GM19372 (cell line): Measurements from ENCODE around the gene CHRNB2.

Experiments used
- ATAC-seq: cut with Tn5 transposase; IDR thresholded peaks from one replicate; pipeline ENCODE4 v1.9.1; 2021; ENCODE audit warnings: mild to moderate bottlenecking, low read depth, moderate library complexity; ENCODE audit not compliant: unreplicated experiment

CHRNB2 gene

DNA sequence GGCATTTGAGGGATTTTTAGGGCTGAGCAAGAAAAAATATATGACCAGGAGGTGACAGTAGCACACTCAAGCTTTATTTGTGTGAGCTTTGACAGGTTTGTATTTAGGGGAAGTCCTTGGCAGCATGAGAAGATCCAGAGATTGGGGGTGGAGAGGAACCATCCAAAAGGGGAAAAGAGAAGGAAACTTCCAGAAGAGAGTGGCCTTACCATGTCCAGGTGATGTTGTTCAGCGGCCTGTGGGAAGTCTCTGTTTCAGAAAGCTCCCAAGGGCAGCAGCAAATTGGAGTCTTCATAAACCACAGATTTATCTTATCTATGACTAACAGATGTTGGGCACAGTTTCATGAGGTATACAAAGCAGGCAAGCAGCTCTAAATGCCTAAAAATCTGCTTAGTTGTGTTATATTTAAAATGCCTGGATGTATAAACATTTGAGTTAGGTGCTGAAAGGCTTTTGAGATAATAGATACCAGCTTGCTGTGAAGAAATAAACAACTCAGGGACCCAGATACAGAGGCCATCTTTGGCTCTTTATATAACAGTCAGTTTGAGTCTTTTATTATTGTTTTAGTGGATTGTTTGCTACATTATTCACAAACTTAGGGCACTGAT lies 61.6 kb downstream of the CHRNB2 start:
- ATAC-seq: no peak
